ENCODE measurements around the gene LIFR. TPM values are rescaled to one million over a fixed set of nuclear protein-coding genes. Genes with fewer than 3 reads are reported as not detected.
A peak's percentile ranks its signal among the peaks of the same experiment; 100 is the strongest.

LIFR gene
- total RNA-seq, 1 donor from 2014 or later = 2.2 TPM

- Histone ChIP-seq H3K27ac (no peak overlapping the region), H3K79me2 (ENCODE audit: low read depth) (no peaks in the 10 kb centered on the region), H3K36me3 (no peaks in the 10 kb centered on the region), H4K20me1 (ENCODE audit: low read depth) (no peaks in the 10 kb centered on the region), H3K4me2 (no peak overlapping the region), H3K9ac (no peak overlapping the region), H3K4me1 (peaks cover 5% of the 10 kb centered on the region), H3F3A (ENCODE audit: low read depth) (no peaks in the 10 kb centered on the region), H3K27me3 (no peaks in the 10 kb centered on the region), H3K4me3 (no peak overlapping the region), H2AFZ (replicated peaks) (no peak overlapping the region), H3K9me3 (ENCODE audit: low read depth) (no peaks in the 10 kb centered on the region)
- DNase-seq (ENCODE audit: low spot score) = no peak
- Mint-ChIP-seq H3K27me3 (ENCODE audit: insufficient read depth, low read depth) (no peaks in the 10 kb centered on the region), H3K27ac (peak overlapping the region; percentile 20), H3K4me1 (peaks cover 43% of the 10 kb centered on the region), H3K4me3 (no peak overlapping the region), H3K9me3 (peaks cover 9% of the 10 kb centered on the region), H3K36me3 (peaks cover 9% of the 10 kb centered on the region)
- TF ChIP-seq CTCF (IDR thresholded peaks at IDR 0.05) (no peak), EZH2phosphoT487 (IDR thresholded peaks at IDR 0.05) (no peak), EZH2 (IDR thresholded peaks at IDR 0.05) (no peak)
Observed at GRCh38 chr5:38533286-38534155, 22.9 kb downstream of the LIFR start.

GRCh38 chr5:38532165-38532669 lies 24.2 kb downstream of the LIFR start:
- no peak overlapping the region for H3K9ac ChIP-seq
- no peaks in the 10 kb centered on the region for H3F3A ChIP-seq (ENCODE audit: low read depth)
- Mint-ChIP-seq H3K36me3 (peaks cover 9% of the 10 kb centered on the region), H3K4me1 (peaks cover 44% of the 10 kb centered on the region), H3K27ac (peak overlapping the region; percentile 81), H3K27me3 (ENCODE audit: insufficient read depth, low read depth) (no peaks in the 10 kb centered on the region), H3K9me3 (peaks cover 9% of the 10 kb centered on the region), H3K4me3 (peak overlapping the region; percentile 73)
- no peaks in the 10 kb centered on the region for H3K9me3 ChIP-seq (ENCODE audit: low read depth)
- no peak overlapping the region for H3K4me3 ChIP-seq
- no peaks in the 10 kb centered on the region for H3K79me2 ChIP-seq (ENCODE audit: low read depth)
- no peak overlapping the region for H2AFZ ChIP-seq (replicated peaks)
- H3K4me1 ChIP-seq = peaks cover 5% of the 10 kb centered on the region
- no peaks in the 10 kb centered on the region for H4K20me1 ChIP-seq (ENCODE audit: low read depth)
- H3K27ac ChIP-seq = no peak overlapping the region
- H3K4me2 ChIP-seq = peak overlapping the region; percentile 1
- H3K36me3 ChIP-seq = no peaks in the 10 kb centered on the region
- TF ChIP-seq EZH2phosphoT487 (IDR thresholded peaks at IDR 0.05) (peak; percentile 90), EZH2 (IDR thresholded peaks at IDR 0.05) (no peak)
- DNase-seq (ENCODE audit: low spot score) = peak; percentile 66
- no peaks in the 10 kb centered on the region for H3K27me3 ChIP-seq

- Mint-ChIP-seq H3K9me3 (peaks cover 9% of the 10 kb centered on the region), H3K27me3 (ENCODE audit: insufficient read depth, low read depth) (no peaks in the 10 kb centered on the region), H3K4me1 (peaks cover 41% of the 10 kb centered on the region), H3K36me3 (peaks cover 13% of the 10 kb centered on the region), H3K4me3 (no peak overlapping the region), H3K27ac (no peak overlapping the region)
- Histone ChIP-seq H3K79me2 (ENCODE audit: low read depth) (no peaks in the 10 kb centered on the region), H3K9me3 (ENCODE audit: low read depth) (no peaks in the 10 kb centered on the region), H2AFZ (replicated peaks) (no peak overlapping the region), H3K4me3 (no peak overlapping the region), H3K4me2 (no peak overlapping the region), H4K20me1 (ENCODE audit: low read depth) (no peaks in the 10 kb centered on the region), H3F3A (ENCODE audit: low read depth) (no peaks in the 10 kb centered on the region), H3K4me1 (peaks cover 5% of the 10 kb centered on the region), H3K27me3 (no peaks in the 10 kb centered on the region), H3K9ac (no peak overlapping the region), H3K27ac (no peak overlapping the region), H3K36me3 (no peaks in the 10 kb centered on the region)
- DNase-seq (ENCODE audit: low spot score) = no peak
- TF ChIP-seq EZH2phosphoT487 (IDR thresholded peaks at IDR 0.05) (no peak), CTCF (IDR thresholded peaks at IDR 0.05) (no peak), EZH2 (IDR thresholded peaks at IDR 0.05) (no peak)
Observed at GRCh38 chr5:38531518-38531917, 24.9 kb downstream of the LIFR start.
